Measurements from ENCODE around the gene CFAP20DC.

The CFAP20DC gene

DNA sequence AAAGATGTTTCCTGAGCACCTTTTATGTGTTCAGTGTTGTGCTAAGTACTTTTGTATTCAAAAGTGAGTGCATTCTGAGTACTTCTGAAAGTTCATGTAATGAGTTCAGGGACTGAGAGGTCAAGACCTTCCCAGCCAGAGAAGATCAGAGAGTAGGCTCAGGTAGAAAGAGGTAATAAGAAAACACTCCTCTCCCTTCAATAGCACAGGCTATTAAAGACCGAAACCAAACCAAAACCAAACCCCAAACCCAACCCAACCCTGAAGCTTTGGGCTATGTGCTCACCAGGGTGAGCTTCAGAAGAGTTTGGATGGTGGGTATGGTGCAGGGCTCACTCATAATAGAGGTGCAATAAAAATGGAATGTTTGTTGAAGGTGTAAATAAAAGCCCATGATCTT is 306.5 kb downstream of the CFAP20DC start:
- TF ChIP-seq CTCF (IDR thresholded peaks at IDR 0.05), result no peak
- H3K9me3 ChIP-seq, result no peaks in the 10 kb centered on the region
- no peak overlapping the region for H3K27ac ChIP-seq
- intact Hi-C loops (cut with DNase I; ENCODE audit: low total_unique reads), result no loop called here
- DNase-seq, result no peak
- no peaks in the 10 kb centered on the region for H3K36me3 ChIP-seq
- H3K4me1 ChIP-seq, result no peaks in the 10 kb centered on the region
- no peaks in the 10 kb centered on the region for H3K27me3 ChIP-seq
- H3K4me3 ChIP-seq, result no peak overlapping the region

- intact Hi-C loops (cut with DNase I; ENCODE audit: low total_unique reads), result no loop called here
- H3K4me3 ChIP-seq, result no peak overlapping the region
- H3K9me3 ChIP-seq, result no peaks in the 10 kb centered on the region
- no peak for TF ChIP-seq CTCF (IDR thresholded peaks at IDR 0.05)
- no peak overlapping the region for H3K27ac ChIP-seq
- H3K27me3 ChIP-seq, result no peaks in the 10 kb centered on the region
- H3K4me1 ChIP-seq, result no peaks in the 10 kb centered on the region
- DNase-seq, result no peak
- H3K36me3 ChIP-seq, result no peaks in the 10 kb centered on the region
Observed at GRCh38 chr3:58742239-58742638, 307.6 kb downstream of the CFAP20DC start.

- Histone ChIP-seq H3K36me3 (no peaks in the 10 kb centered on the region), H3K27ac (no peak overlapping the region), H3K9me3 (no peaks in the 10 kb centered on the region), H3K27me3 (no peaks in the 10 kb centered on the region), H3K4me3 (no peak overlapping the region), H3K4me1 (no peaks in the 10 kb centered on the region)
- no peak for DNase-seq
- no peak for TF ChIP-seq CTCF (IDR thresholded peaks at IDR 0.05)
- intact Hi-C loops (cut with DNase I; ENCODE audit: low total_unique reads), result no loop called here
Observed at GRCh38 chr3:58737644-58738043, 312.2 kb downstream of the CFAP20DC start.

- Histone ChIP-seq H3K27me3 (no peaks in the 10 kb centered on the region), H3K27ac (no peak overlapping the region), H3K4me3 (no peak overlapping the region), H3K9me3 (no peaks in the 10 kb centered on the region), H3K4me1 (no peaks in the 10 kb centered on the region), H3K36me3 (no peaks in the 10 kb centered on the region)
- intact Hi-C loops (cut with DNase I; ENCODE audit: low total_unique reads), result no loop called here
- no peak for TF ChIP-seq CTCF (IDR thresholded peaks at IDR 0.05)
- no peak for DNase-seq
Observed at GRCh38 chr3:58731673-58732072, 318.2 kb downstream of the CFAP20DC start.

DNA sequence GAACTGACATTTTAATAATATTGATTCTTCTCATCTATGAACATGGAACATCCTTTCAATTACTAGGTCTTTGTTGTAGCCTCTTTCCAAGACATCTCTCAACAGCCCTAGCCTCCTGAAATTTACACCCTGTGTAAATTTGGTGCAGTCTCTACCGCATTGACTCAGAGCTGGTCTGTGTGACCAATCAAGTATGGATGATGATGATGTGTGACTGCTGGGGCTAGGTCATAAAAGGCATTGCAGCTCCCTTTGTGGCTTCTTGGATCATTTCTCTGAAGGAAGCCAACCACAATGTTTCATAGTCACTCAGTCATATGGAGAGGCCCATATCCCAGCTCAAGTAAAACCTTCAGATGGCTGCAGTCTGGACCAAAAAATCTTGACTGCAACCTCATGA is 321.1 kb downstream of the CFAP20DC start:
- Histone ChIP-seq H3K4me1 (no peaks in the 10 kb centered on the region), H3K27ac (no peak overlapping the region), H3K27me3 (no peaks in the 10 kb centered on the region), H3K36me3 (no peaks in the 10 kb centered on the region), H3K9me3 (no peaks in the 10 kb centered on the region), H3K4me3 (no peak overlapping the region)
- no peak for DNase-seq
- intact Hi-C loops (cut with DNase I; ENCODE audit: low total_unique reads), result no loop called here
- TF ChIP-seq CTCF (IDR thresholded peaks at IDR 0.05), result no peak

DNA sequence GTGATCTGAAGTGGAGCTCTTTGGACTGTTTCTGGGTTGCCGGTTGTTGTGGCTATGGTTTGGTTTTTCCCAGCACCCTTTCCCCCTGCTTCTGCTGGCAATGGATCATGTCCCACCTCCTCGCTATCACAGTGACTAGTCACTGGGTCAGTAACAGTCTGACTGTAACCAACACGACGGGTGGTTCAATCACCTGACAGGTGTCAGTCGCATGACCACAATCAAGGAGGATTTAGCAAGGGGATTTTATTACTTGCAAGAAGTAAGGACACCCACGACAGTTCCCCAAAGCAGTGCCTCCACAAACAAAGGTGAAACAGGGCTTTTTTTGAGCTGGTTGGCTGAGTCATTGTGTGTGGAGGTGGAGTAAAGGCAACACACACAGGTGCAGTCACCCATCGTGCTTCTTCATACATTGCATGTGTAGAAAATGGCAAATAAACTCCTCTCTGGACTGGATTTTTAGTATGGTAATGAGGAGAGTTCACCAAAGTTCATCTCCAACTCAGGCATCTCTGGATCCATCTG is 324.4 kb downstream of the CFAP20DC start:
- intact Hi-C loops (cut with DNase I; ENCODE audit: low total_unique reads), result no loop called here
- no peak for DNase-seq

More for the DNA sequence above, 324.4 kb downstream of the CFAP20DC start:
- Histone ChIP-seq H3K4me1 (no peaks in the 10 kb centered on the region), H3K4me3 (no peak overlapping the region), H3K27me3 (no peaks in the 10 kb centered on the region), H3K9me3 (no peaks in the 10 kb centered on the region), H3K27ac (no peak overlapping the region), H3K36me3 (no peaks in the 10 kb centered on the region)
- no peak for TF ChIP-seq CTCF (IDR thresholded peaks at IDR 0.05)
